SK-N-SH (cell line): Measurements from ENCODE around the gene STK26. TPM values are rescaled to one million over a fixed set of nuclear protein-coding genes. Genes with fewer than 3 reads are reported as not detected.
A peak's percentile ranks its signal among the peaks of the same experiment; 100 is the strongest.

ENCODE experiments used
- CTCF ChIA-PET: fragments of 300-600, 350-600 bp; formaldehyde crosslinking; extraction: SDS; loops from one replicate; lab custom pipeline; 2021; lab: Yijun Ruan, JAX
- POLR2A ChIA-PET: fragments of 350-600 bp; sonication (Branson Sonifier 250); formaldehyde crosslinking; extraction: SDS; loops from one replicate; lab custom pipeline; 2020; ENCODE audit warnings: antibody characterized with exemption, inconsistent platforms; lab: Yijun Ruan, JAX
- DNase-seq: peaks from one replicate; pipeline ENCODE4 v3.0.0; 2012
- H2AFZ ChIP-seq: fragments of 200-600 bp; sonication (generic); 2 replicates; pipeline ENCODE4 v1.8.1; 2016; ENCODE audit warnings: antibody characterized with exemption, mild to moderate bottlenecking, low read depth
- H3F3A ChIP-seq: fragments of 200-600 bp; sonication (generic); replicated peaks from 2 replicates; pipeline ENCODE3; 2016; ENCODE audit warnings: antibody characterized with exemption, mild to moderate bottlenecking; ENCODE audit not compliant: insufficient read depth
- H3K27ac ChIP-seq, 2 experiments: fragments of 200-500 bp in 1 of 2; fragments of 200-600 bp in 1 of 2; sonication (Bioruptor generic) in 1 of 2; sonication (generic), shearing (Covaris generic) in 1 of 2; 2 replicates each; pipeline versions ENCODE4 v1.5.1 to v1.6.1; 2014 to 2016; ENCODE audit warnings: low read depth in 2 of 2, inconsistent platforms in 1 of 2, low read length in 1 of 2, mild to moderate bottlenecking in 1 of 2, mixed read lengths in 1 of 2
- H3K27me3 ChIP-seq: fragments of 200-600 bp; sonication (generic), shearing (Covaris generic); 2 replicates; pipeline ENCODE4 v1.6.1; 2016; ENCODE audit warnings: mixed run types; ENCODE audit not compliant: insufficient read depth
- H3K36me3 ChIP-seq, 2 experiments: fragments of 200-500 bp in 1 of 2; fragments of 200-600 bp in 1 of 2; sonication (Bioruptor generic) in 1 of 2; sonication (generic) in 1 of 2; replicated peaks in 1 of 2; 2 replicates each; pipeline versions ENCODE3 to v1.5.1; 2014 to 2016; ENCODE audit warnings: low read length in 1 of 2, mild to moderate bottlenecking in 1 of 2; ENCODE audit not compliant: insufficient read depth in 2 of 2, control insufficient read depth in 1 of 2
- H3K4me1 ChIP-seq, 2 experiments: fragments of 200-500 bp in 1 of 2; fragments of 200-600 bp in 1 of 2; sonication (Bioruptor generic) in 1 of 2; sonication (generic), shearing (Covaris generic) in 1 of 2; 2 replicates each; pipeline versions ENCODE4 v1.5.1 to v1.6.1; 2014 to 2016; ENCODE audit warnings: low read depth in 1 of 2, low read length in 1 of 2, mixed run types in 1 of 2; ENCODE audit not compliant: insufficient read depth in 2 of 2, control insufficient read depth in 1 of 2
- H3K4me2 ChIP-seq: fragments of 200-600 bp; sonication (generic), shearing (Covaris generic); 2 replicates; pipeline ENCODE4 v1.6.1; 2017; ENCODE audit warnings: mixed run types
- H3K4me3 ChIP-seq, 2 experiments: fragments of 200-500 bp in 1 of 2; fragments of 200-600 bp in 1 of 2; sonication (Bioruptor generic) in 1 of 2; sonication (generic), shearing (Covaris generic) in 1 of 2; 2 replicates each; pipeline versions ENCODE4 v1.5.1 to v1.8.1; 2014 to 2016; ENCODE audit warnings: low read depth in 2 of 2, inconsistent platforms in 1 of 2, low read length in 1 of 2, mild to moderate bottlenecking in 1 of 2, mixed read lengths in 1 of 2, moderate library complexity in 1 of 2
- H3K79me2 ChIP-seq: fragments of 200-600 bp; sonication (generic); 2 replicates; pipeline ENCODE4 v1.8.1; 2017; ENCODE audit warnings: mild to moderate bottlenecking; ENCODE audit not compliant: insufficient read depth
- H3K9ac ChIP-seq: fragments of 200-600 bp; sonication (generic); 2 replicates; pipeline ENCODE4 v1.6.1; 2017; ENCODE audit warnings: mixed run types
- H3K9me2 ChIP-seq: fragments of 200-600 bp; sonication (generic); 2 replicates; pipeline ENCODE4 v1.6.1; 2017; ENCODE audit warnings: mixed run types
- H3K9me3 ChIP-seq: fragments of 200-600 bp; sonication (generic); 2 replicates; pipeline ENCODE4 v1.6.1; 2017; ENCODE audit warnings: mixed run types, mild to moderate bottlenecking, moderate library complexity
- H4K20me1 ChIP-seq: fragments of 200-600 bp; sonication (generic); 2 replicates; pipeline ENCODE4 v1.6.1; 2017; ENCODE audit warnings: mild to moderate bottlenecking, mixed run types; ENCODE audit not compliant: insufficient read depth
- CHD2 ChIP-seq: fragments of 150-350 bp; IDR thresholded peaks from 2 replicates; pipeline ENCODE4 v1.6.1; 2018; ENCODE audit warnings: low read length; ENCODE audit not compliant: partially characterized antibody
- ELF1 ChIP-seq: IDR thresholded peaks from 2 replicates; pipeline ENCODE4 v1.4.0; 2012
- EP300 ChIP-seq, 2 experiments: IDR thresholded peaks; 2 replicates each; pipeline versions ENCODE4 v1.4.0 to v1.6.1; 2012; ENCODE audit warnings: borderline replicate concordance in 1 of 2, low read depth in 1 of 2, low read length in 1 of 2
- EZH2phosphoT487 ChIP-seq: fragments of 200-600 bp; sonication (generic); IDR thresholded peaks from 2 replicates; pipeline ENCODE4 v1.6.1; 2017; ENCODE audit warnings: low read depth, mixed run types, mild to moderate bottlenecking, antibody characterized with exemption, moderate library complexity, borderline replicate concordance
- FOSL2 ChIP-seq: IDR thresholded peaks from 2 replicates; pipeline ENCODE4 v1.4.0; 2012; ENCODE audit warnings: low read depth, mild to moderate bottlenecking, moderate library complexity, borderline replicate concordance
- FOXJ3 ChIP-seq: sonication (generic); formaldehyde crosslinking; IDR thresholded peaks from 2 replicates; pipeline ENCODE4 v1.5.1; 2020; ENCODE audit warnings: mild to moderate bottlenecking, missing genetic modification reagents
- FOXM1 ChIP-seq: IDR thresholded peaks from 2 replicates; pipeline ENCODE4 v1.4.0; 2012; ENCODE audit warnings: low read depth, mild to moderate bottlenecking
- GABPA ChIP-seq: IDR thresholded peaks from 2 replicates; pipeline ENCODE4 v1.4.0; 2012; ENCODE audit warnings: low read depth, mild to moderate bottlenecking
- GATA2 ChIP-seq: sonication (generic); formaldehyde crosslinking; IDR thresholded peaks from 2 replicates; pipeline ENCODE4 v1.5.0; 2020; ENCODE audit warnings: mild to moderate bottlenecking, missing genetic modification reagents
- IRF3 ChIP-seq: fragments of 150-350 bp; IDR thresholded peaks from 2 replicates; pipeline ENCODE4 v1.6.1; 2016; ENCODE audit warnings: mild to moderate bottlenecking, low read depth, low read length
- MAX ChIP-seq: IDR thresholded peaks from 2 replicates; pipeline ENCODE4 v1.4.0; 2012; ENCODE audit warnings: low read depth
- MEF2A ChIP-seq: IDR thresholded peaks from 2 replicates; pipeline ENCODE4 v1.4.0; 2012; ENCODE audit warnings: low read depth, borderline replicate concordance
- MXI1 ChIP-seq: IDR thresholded peaks from 2 replicates; pipeline ENCODE4 v1.6.1; 2012; ENCODE audit warnings: mild to moderate bottlenecking, low read depth, low read length, improper control_type of control experiment
- NFIC ChIP-seq: IDR thresholded peaks from 2 replicates; pipeline ENCODE4 v1.4.0; 2012; ENCODE audit warnings: borderline replicate concordance
- NRF1 ChIP-seq: IDR thresholded peaks from 2 replicates; pipeline ENCODE4 v1.6.1; 2012; ENCODE audit warnings: low read depth, mild to moderate bottlenecking, low read length
- PBX3 ChIP-seq: IDR thresholded peaks from 2 replicates; pipeline ENCODE4; 2012
- POLR2AphosphoS5 ChIP-seq: IDR thresholded peaks from 2 replicates; pipeline ENCODE4 v1.6.1; 2012; ENCODE audit warnings: low read depth, low read length
- RAD21 ChIP-seq: IDR thresholded peaks from 2 replicates; pipeline ENCODE4 v1.6.1; 2012; ENCODE audit warnings: mild to moderate bottlenecking, low read length
- RCOR1 ChIP-seq: fragments of 150-350 bp; IDR thresholded peaks from 2 replicates; pipeline ENCODE4 v1.6.1; 2017; ENCODE audit warnings: antibody characterized with exemption, low read length
- REST ChIP-seq: IDR thresholded peaks from 2 replicates; pipeline ENCODE4 v1.6.1; 2012; ENCODE audit warnings: mild to moderate bottlenecking, low read depth, low read length, moderate library complexity
- RFX5 ChIP-seq: IDR thresholded peaks from 2 replicates; pipeline ENCODE4 v1.6.1; 2012; ENCODE audit warnings: mild to moderate bottlenecking, improper control_type of control experiment, low read length
- RXRA ChIP-seq: IDR thresholded peaks from 2 replicates; pipeline ENCODE4 v1.4.0; 2012; ENCODE audit warnings: low read depth, mild to moderate bottlenecking, borderline replicate concordance
- SIN3A ChIP-seq: IDR thresholded peaks from 2 replicates; pipeline ENCODE4 v1.6.1; 2012; ENCODE audit warnings: low read depth, mild to moderate bottlenecking, low read length, moderate library complexity, borderline replicate concordance
- TAF1 ChIP-seq: IDR thresholded peaks from 2 replicates; pipeline ENCODE4 v1.6.1; 2012; ENCODE audit warnings: low read depth, mild to moderate bottlenecking, low read length, moderate library complexity, borderline replicate concordance
- TCF12 ChIP-seq: IDR thresholded peaks from 2 replicates; pipeline ENCODE4 v1.4.0; 2012
- TEAD4 ChIP-seq: IDR thresholded peaks from 2 replicates; pipeline ENCODE4 v1.4.0; 2012; ENCODE audit warnings: mild to moderate bottlenecking, borderline replicate concordance; ENCODE audit not compliant: insufficient read depth
- USF1 ChIP-seq: IDR thresholded peaks from 2 replicates; pipeline ENCODE4 v1.4.0; 2012; ENCODE audit warnings: low read depth, borderline replicate concordance
- YY1 ChIP-seq: IDR thresholded peaks from 2 replicates; pipeline ENCODE4 v1.4.0; 2012; ENCODE audit warnings: low read depth, mild to moderate bottlenecking
- WGBS: methylation state at CpG from one replicate; pipeline ENCODE4 v1.1.6; 2017; ENCODE audit warnings: low lambda C conversion rate; 5-methylcytosine and 5-hydroxymethylcytosine counted together
- polyA plus RNA-seq, 3 experiments: library from polyadenylated mRNA; depleted of rRNA; stranded (reverse); fragments of >200 nt; gene quantifications; 2 replicates each; pipeline ENCODE4 v1.2.3, GENCODE V29; 2012

STK26 gene
- polyA plus RNA-seq, 1 of the 3 experiments (the other 2 are of a cell fraction), result 3.5 TPM

GRCh38 chrX:132093239-132093860, 70.2 kb downstream of the STK26 start:
- Histone ChIP-seq H3K36me3 (no peaks in the 10 kb centered on the region), H2AFZ (no peak overlapping the region), H4K20me1 (no peaks in the 10 kb centered on the region), H3K27ac (peak overlapping the region in 1 of 2 experiments; percentile 85; a peak in 2 of 4 replicates), H3K27me3 (no peaks in the 10 kb centered on the region; the same call in 1 of the 2 replicates), H3F3A (no peaks in the 10 kb centered on the region), H3K4me2 (no peak overlapping the region), H3K79me2 (no peaks in the 10 kb centered on the region), H3K9me2 (no peaks in the 10 kb centered on the region), H3K4me1 (peaks cover 0 to 18% of the 10 kb centered on the region in 2 experiments; a peak in 1 of 4 replicates), H3K9me3 (no peaks in the 10 kb centered on the region), H3K9ac (no peak overlapping the region), H3K4me3 (no peak overlapping the region)
- ChIA-PET POLR2A (interaction anchor here (0.8 to 2.6 kb wide), 2 partner anchors 122 to 125 kb away, joined by 4 to 19 read pairs; partner anchors contain the start of gene RAP2C), CTCF (interaction anchor here (1.2 to 5.0 kb wide), 10 partner anchors 8 to 248 kb away, joined by 3 to 66 read pairs (median 8); partner anchors contain the start of gene RAP2C)
- peak; percentile 56 for DNase-seq
- 29% methylated on average over 4 of the region's 4 CpGs for WGBS
- peak; percentile 11; the same call in 1 of the 2 replicates for TF ChIP-seq RAD21
- TF ChIP-seq RCOR1, result peak; percentile 50; the same call in 1 of the 2 replicates
- TF ChIP-seq PBX3, result no peak
- no peak for TF ChIP-seq GABPA
- TF ChIP-seq TEAD4, result no peak
- TF ChIP-seq MXI1, result no peak; the same call in 1 of the 2 replicates
- TF ChIP-seq SIN3A, result no peak
- no peak for TF ChIP-seq IRF3
- no peak for TF ChIP-seq FOSL2
- peak; percentile 88; the same call in 1 of the 2 replicates for TF ChIP-seq FOXJ3 (CRISPR knock-in tag)
- TF ChIP-seq NRF1, result no peak
- no peak for TF ChIP-seq ELF1
- TF ChIP-seq GATA2 (CRISPR knock-in tag), result peak; percentile 93
- no peak for TF ChIP-seq RFX5
- TF ChIP-seq MEF2A, result no peak
- TF ChIP-seq POLR2AphosphoS5, result no peak
- 0 out of 2 replicates have a peak, but pooled peaks have one; percentile 4 for TF ChIP-seq TCF12
- TF ChIP-seq TAF1, result no peak
- TF ChIP-seq EZH2phosphoT487, result no peak
- TF ChIP-seq CHD2, result peak; percentile 35
- TF ChIP-seq YY1, result no peak
- peak in 1 of 2 experiments; percentile 63; a peak in 2 of 4 replicates for TF ChIP-seq EP300 (IDR thresholded peaks at IDR 0.05; ENCODE audit: borderline replicate concordance in 1 of 2, low read depth in 1 of 2, low read length in 1 of 2)
- TF ChIP-seq RXRA, result no peak
- no peak for TF ChIP-seq NFIC
- no peak for TF ChIP-seq FOXM1
- no peak for TF ChIP-seq MAX
- TF ChIP-seq REST, result no peak
- TF ChIP-seq USF1, result no peak
